Uterus (tissue), 4 donors: ENCODE results near the gene SMIM27. TPM values are rescaled to one million over a fixed set of nuclear protein-coding genes. Genes with fewer than 3 reads are reported as not detected.

Source experiments
- DNase-seq, 2 donors: peaks; one replicate each; pipeline ENCODE4 v3.0.0-alpha.2; 2019 to 2020
- H3K27ac ChIP-seq, 2 donors: fragments of 200-600 bp; sonication (generic); 1 replicate in 1 of 2; 2 replicates in 1 of 2; pipeline ENCODE4 v1.5.1; 2016 to 2018
- H3K27me3 ChIP-seq, 2 donors: fragments of 200-600 bp; sonication (generic); one replicate each; pipeline ENCODE4 v1.5.1; 2018 to 2019; ENCODE audit warnings: control low read depth in 1 of 2
- H3K36me3 ChIP-seq, 2 donors: fragments of 200-600 bp; sonication (generic); one replicate each; pipeline ENCODE4 v1.5.1; 2019; ENCODE audit warnings: control low read depth in 1 of 2
- H3K4me1 ChIP-seq, 2 donors: fragments of 200-600 bp; sonication (generic); one replicate each; pipeline ENCODE4 v1.5.1; 2018 to 2019; ENCODE audit warnings: control low read depth in 1 of 2
- H3K4me3 ChIP-seq, 2 donors: fragments of 200-600 bp; sonication (generic); 1 replicate in 1 of 2; 2 replicates in 1 of 2; pipeline ENCODE4 v1.5.1; 2018 to 2019; ENCODE audit warnings: mild to moderate bottlenecking in 1 of 2
- H3K9me3 ChIP-seq, 2 donors: fragments of 200-600 bp; sonication (generic); one replicate each; pipeline ENCODE4 v1.5.1; 2019; ENCODE audit warnings: control low read depth in 1 of 2
- POLR2A ChIP-seq, 2 donors: fragments of 450-650 bp; IDR thresholded peaks; one replicate each; pipeline ENCODE4 v1.6.1; 2016; ENCODE audit warnings: antibody characterized with exemption in 2 of 2, mild to moderate bottlenecking in 1 of 2, moderate library complexity in 1 of 2
- intact Hi-C: fragments of 100-400 bp; cut with DNase I; formaldehyde crosslinking; loops from one replicate; pipeline ENCODE4 v1.15.1; 2023; ENCODE audit warnings: low total_unique reads
- total RNA-seq, 4 donors: library from RNA; depleted of rRNA in 3 of 4; stranded (reverse); fragments of >200 nt in 3 of 4; gene quantifications; one replicate each; pipeline versions ENCODE4 v1.1.0 to v1.2.4, GENCODE V29; 2014 to 2023
- TF ChIP-seq, protein P1 (sequence below), 4 experiments: fragments of 200-600 bp in 2 of 4; fragments of 450-650 bp in 2 of 4; sonication (generic) in 2 of 4; IDR thresholded peaks; one replicate each; pipeline ENCODE4 v1.5.1; 2016 to 2019; ENCODE audit warnings: antibody characterized with exemption in 4 of 4, mild to moderate bottlenecking in 2 of 4, moderate library complexity in 1 of 4
- donor health status: DM: yes; HTN: yes; CAD: no.

SMIM27 gene
- total RNA-seq, 4 donors from 2014 or later: 1.7 to 8.1 TPM; not detected in 2

DNA sequence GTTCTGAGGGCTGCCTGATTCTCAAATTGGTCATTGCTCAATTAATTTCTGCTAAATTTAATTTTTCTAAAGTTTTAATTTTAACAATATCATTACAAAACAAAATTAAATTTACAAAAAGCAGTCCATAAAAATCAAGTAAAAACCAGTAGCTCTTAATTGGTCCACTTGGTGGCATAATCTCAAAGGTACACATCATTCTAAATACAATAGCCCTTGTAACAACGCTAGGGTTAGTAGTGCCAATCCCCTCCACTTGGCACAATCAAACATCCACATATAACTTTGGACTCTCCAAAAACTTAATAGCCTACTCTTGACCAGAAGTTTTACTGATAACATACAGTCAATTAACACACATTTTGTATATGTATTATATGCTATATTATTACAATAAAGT, 22.7 kb downstream of the SMIM27 start:
- intact Hi-C loops: no loop called here
- no peak for DNase-seq
- Histone ChIP-seq H3K4me3 (no peak overlapping the region), H3K27me3 (no peaks in the 10 kb centered on the region), H3K4me1 (peaks cover 0 to 7% of the 10 kb centered on the region in 2 donors), H3K36me3 (no peaks in the 10 kb centered on the region), H3K9me3 (no peaks in the 10 kb centered on the region), H3K27ac (no peak overlapping the region)
- TF ChIP-seq, protein P1, sequence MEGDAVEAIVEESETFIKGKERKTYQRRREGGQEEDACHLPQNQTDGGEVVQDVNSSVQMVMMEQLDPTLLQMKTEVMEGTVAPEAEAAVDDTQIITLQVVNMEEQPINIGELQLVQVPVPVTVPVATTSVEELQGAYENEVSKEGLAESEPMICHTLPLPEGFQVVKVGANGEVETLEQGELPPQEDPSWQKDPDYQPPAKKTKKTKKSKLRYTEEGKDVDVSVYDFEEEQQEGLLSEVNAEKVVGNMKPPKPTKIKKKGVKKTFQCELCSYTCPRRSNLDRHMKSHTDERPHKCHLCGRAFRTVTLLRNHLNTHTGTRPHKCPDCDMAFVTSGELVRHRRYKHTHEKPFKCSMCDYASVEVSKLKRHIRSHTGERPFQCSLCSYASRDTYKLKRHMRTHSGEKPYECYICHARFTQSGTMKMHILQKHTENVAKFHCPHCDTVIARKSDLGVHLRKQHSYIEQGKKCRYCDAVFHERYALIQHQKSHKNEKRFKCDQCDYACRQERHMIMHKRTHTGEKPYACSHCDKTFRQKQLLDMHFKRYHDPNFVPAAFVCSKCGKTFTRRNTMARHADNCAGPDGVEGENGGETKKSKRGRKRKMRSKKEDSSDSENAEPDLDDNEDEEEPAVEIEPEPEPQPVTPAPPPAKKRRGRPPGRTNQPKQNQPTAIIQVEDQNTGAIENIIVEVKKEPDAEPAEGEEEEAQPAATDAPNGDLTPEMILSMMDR (IDR thresholded peaks at IDR 0.05): no peak
- no peak for TF ChIP-seq POLR2A (IDR thresholded peaks at IDR 0.05)

DNA sequence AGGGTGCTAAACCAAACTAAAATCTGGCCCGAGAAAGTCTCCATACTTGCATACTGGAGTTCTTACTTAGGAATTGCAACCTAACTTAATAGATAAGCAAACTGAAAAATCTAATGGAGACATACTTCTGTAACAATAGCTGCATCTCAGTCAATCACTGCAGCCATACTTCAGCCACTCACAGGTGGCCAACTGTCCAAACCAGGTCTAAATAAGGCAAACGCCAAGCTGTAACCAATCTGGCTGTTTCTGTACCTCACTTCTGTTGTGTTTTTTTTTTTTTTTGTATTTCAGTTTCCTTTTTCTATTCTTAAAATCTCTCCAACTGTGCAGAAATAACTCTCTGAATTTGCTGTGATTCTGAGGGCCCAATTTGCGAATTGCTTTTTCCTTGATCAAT, 25.2 kb downstream of the SMIM27 start:
- no peak for DNase-seq
- no peak overlapping the region for H3K4me3 ChIP-seq
- intact Hi-C loops: no loop called here
- no peaks in the 10 kb centered on the region for H3K9me3 ChIP-seq
- no peaks in the 10 kb centered on the region for H3K36me3 ChIP-seq
- TF ChIP-seq POLR2A (IDR thresholded peaks at IDR 0.05): no peak
- TF ChIP-seq, protein P1 (IDR thresholded peaks at IDR 0.05): no peak
- no peaks in the 10 kb centered on the region for H3K4me1 ChIP-seq
- no peak overlapping the region for H3K27ac ChIP-seq
- H3K27me3 ChIP-seq: no peaks in the 10 kb centered on the region

DNA sequence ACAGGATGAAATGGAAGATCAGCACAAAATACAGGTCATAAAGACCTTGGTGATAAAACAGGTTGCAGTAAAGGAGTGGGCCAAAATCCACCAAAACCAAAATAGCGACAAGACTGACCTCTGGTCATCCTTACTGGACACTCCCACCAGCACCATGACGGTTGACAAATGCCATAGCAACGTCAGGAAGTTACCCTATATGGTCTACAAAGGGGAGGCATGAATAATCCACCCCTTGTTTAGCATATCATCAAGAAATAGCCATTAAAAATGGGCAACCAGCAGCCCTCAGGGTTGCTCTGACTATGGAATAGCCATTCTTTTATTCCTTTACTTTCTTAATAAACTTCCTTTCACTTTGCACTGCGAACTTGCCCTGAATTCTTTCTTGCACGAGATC, 26.8 kb downstream of the SMIM27 start:
- TF ChIP-seq, protein P1 (IDR thresholded peaks at IDR 0.05): no peak
- TF ChIP-seq POLR2A (IDR thresholded peaks at IDR 0.05): no peak
- Histone ChIP-seq H3K36me3 (no peaks in the 10 kb centered on the region), H3K9me3 (no peaks in the 10 kb centered on the region), H3K4me1 (no peaks in the 10 kb centered on the region), H3K27ac (no peak overlapping the region), H3K27me3 (no peaks in the 10 kb centered on the region), H3K4me3 (no peak overlapping the region)
- DNase-seq: no peak
- intact Hi-C loops: no loop called here

DNA sequence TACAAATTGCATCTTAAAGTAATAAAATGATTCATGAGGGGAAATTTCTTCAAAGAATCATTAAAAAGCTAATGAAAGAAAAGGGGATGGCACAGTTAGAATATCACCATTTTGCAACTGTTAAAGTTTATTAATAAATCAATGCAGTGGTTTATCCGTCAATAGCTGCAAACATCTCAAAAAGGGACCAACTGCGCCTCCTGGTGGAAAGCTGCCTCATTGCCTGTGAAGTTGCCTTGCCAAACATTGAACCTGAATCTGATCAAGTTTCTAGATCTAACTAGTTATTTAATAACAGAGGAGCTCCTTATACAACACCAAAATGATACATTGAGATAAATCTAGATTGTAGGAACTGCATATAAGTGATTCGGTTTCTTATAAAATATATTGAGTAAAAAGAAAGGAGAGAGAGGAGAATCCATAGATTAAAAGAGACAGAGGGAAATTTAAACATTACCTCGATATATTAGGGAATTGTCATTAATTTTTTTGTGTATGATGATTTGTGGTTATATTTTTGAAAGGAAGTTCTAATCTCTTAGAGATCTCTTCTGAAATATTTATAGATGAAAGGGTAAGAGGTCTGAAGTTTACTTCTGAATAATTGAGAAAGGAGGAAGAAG, 27.7 kb downstream of the SMIM27 start:
- H3K27ac ChIP-seq: no peak overlapping the region
- no peak overlapping the region for H3K4me3 ChIP-seq
- intact Hi-C loops: loop anchor here (5.0 kb wide), 1 partner anchor 203 kb away; no protein-coding TSS in a partner anchor
- peak; percentile 66 to 68 for DNase-seq
- TF ChIP-seq, protein P1 (IDR thresholded peaks at IDR 0.05): peak; percentile 79 to 84 (median 82)
- TF ChIP-seq POLR2A (IDR thresholded peaks at IDR 0.05): no peak
- H3K4me1 ChIP-seq: no peaks in the 10 kb centered on the region
- no peaks in the 10 kb centered on the region for H3K9me3 ChIP-seq
- no peaks in the 10 kb centered on the region for H3K27me3 ChIP-seq
- no peaks in the 10 kb centered on the region for H3K36me3 ChIP-seq

DNA sequence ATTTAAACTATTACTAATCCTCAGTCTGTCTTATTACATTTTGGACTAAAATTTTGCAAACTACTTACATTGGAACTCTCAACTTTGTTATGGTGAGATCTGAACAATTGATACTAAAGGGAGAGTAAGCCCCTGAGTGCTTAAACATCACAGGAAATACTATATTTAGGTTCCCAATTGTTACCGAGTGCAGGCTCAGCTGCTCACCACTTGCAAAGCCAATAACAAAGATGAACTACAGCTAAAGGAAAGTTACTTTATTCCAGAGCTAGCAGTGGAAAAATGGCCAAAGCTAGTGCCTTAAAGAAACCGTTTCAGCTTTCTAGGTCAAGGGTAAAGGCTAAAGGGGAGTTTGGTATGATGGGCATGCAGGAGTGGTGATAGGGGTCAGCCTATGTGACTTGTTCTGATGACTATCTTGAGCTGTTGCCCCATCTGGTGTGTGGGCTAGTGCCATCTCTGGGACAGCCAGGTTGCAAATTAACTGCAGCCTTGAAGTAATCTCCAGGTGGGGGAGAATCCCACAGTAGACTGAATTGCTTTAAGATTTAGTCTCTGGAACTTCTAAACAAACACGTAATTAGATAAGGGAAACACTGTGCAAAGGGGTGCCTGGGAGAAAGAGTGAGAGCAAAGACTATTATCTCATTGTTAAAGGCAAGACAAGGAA, 28.6 kb downstream of the SMIM27 start:
- Histone ChIP-seq H3K4me3 (no peak overlapping the region), H3K9me3 (no peaks in the 10 kb centered on the region), H3K27ac (no peak overlapping the region), H3K36me3 (no peaks in the 10 kb centered on the region), H3K27me3 (no peaks in the 10 kb centered on the region), H3K4me1 (no peaks in the 10 kb centered on the region)
- intact Hi-C loops: loop anchor here (5.0 kb wide), 1 partner anchor 203 kb away; no protein-coding TSS in a partner anchor
- no peak for TF ChIP-seq POLR2A (IDR thresholded peaks at IDR 0.05)
- TF ChIP-seq, protein P1 (IDR thresholded peaks at IDR 0.05): no peak
- DNase-seq: no peak
